ENCODE measurements around the gene CRHR2. TPM values are rescaled to one million over a fixed set of nuclear protein-coding genes. Genes with fewer than 3 reads are reported as not detected.

The CRHR2 gene
- total and polyA plus RNA-seq, 2 experiments from 2014 or later = 0.14 to 1.4 TPM

DNA sequence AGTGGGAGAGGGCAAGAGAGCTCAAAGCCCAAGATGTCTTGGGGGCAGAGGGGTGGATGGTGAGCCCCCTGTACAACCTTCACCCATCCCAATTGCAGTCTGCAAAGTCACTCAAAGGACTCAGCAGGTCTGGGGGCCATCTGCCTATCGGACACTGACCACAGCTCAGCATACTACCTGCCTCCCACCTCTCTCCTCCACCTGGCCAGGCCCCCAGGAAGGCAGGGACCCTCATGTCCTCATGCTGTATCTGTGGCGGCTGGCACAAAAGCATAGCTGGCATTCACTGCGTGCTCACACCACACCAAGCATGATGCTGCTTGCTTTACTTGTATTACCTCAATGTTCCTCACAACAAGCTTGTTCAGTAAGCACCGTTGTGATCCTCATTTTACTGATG is 16.2 kb upstream of the CRHR2 start:
- Histone ChIP-seq H3K27me3 (ENCODE audit: insufficient read depth) (no peaks in the 10 kb centered on the region), H3K79me2 (replicated peaks; ENCODE audit: insufficient read depth) (no peaks in the 10 kb centered on the region), H4K20me1 (replicated peaks; ENCODE audit: insufficient read depth) (no peaks in the 10 kb centered on the region), H3F3A (replicated peaks; ENCODE audit: low read depth) (no peaks in the 10 kb centered on the region), H3K27ac (ENCODE audit: low read depth) (no peak overlapping the region), H2AFZ (no peak overlapping the region), H3K9me2 (ENCODE audit: insufficient read depth) (no peaks in the 10 kb centered on the region), H3K4me1 (ENCODE audit: insufficient read depth) (peaks cover 15% of the 10 kb centered on the region), H3K36me3 (ENCODE audit: insufficient read depth) (no peaks in the 10 kb centered on the region), H3K4me2 (no peak overlapping the region), H3K4me3 (no peak overlapping the region)
- H3K4me1 Mint-ChIP-seq = peaks cover 38% of the 10 kb centered on the region
- no peaks in the 10 kb centered on the region for H3K9me3 Mint-ChIP-seq
- H3K36me3 Mint-ChIP-seq (ENCODE audit: low read depth) = no peaks in the 10 kb centered on the region; the same call in 2 of the 3 replicates
- no peak overlapping the region for H3K4me3 Mint-ChIP-seq
- H3K27me3 Mint-ChIP-seq (ENCODE audit: insufficient read depth, low read depth, poor library complexity) = peaks cover 15% of the 10 kb centered on the region
- DNase-seq (ENCODE audit: low spot score) (no peak), ATAC-seq (no peak)
- no peak for TF ChIP-seq CREB1 (CRISPR knock-in tag; IDR thresholded peaks at IDR 0.05; ENCODE audit: low read depth)
- no peak for TF ChIP-seq JUNB (IDR thresholded peaks at IDR 0.05; ENCODE audit: unreplicated experiment)
- TF ChIP-seq, protein P1, sequence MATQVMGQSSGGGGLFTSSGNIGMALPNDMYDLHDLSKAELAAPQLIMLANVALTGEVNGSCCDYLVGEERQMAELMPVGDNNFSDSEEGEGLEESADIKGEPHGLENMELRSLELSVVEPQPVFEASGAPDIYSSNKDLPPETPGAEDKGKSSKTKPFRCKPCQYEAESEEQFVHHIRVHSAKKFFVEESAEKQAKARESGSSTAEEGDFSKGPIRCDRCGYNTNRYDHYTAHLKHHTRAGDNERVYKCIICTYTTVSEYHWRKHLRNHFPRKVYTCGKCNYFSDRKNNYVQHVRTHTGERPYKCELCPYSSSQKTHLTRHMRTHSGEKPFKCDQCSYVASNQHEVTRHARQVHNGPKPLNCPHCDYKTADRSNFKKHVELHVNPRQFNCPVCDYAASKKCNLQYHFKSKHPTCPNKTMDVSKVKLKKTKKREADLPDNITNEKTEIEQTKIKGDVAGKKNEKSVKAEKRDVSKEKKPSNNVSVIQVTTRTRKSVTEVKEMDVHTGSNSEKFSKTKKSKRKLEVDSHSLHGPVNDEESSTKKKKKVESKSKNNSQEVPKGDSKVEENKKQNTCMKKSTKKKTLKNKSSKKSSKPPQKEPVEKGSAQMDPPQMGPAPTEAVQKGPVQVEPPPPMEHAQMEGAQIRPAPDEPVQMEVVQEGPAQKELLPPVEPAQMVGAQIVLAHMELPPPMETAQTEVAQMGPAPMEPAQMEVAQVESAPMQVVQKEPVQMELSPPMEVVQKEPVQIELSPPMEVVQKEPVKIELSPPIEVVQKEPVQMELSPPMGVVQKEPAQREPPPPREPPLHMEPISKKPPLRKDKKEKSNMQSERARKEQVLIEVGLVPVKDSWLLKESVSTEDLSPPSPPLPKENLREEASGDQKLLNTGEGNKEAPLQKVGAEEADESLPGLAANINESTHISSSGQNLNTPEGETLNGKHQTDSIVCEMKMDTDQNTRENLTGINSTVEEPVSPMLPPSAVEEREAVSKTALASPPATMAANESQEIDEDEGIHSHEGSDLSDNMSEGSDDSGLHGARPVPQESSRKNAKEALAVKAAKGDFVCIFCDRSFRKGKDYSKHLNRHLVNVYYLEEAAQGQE (IDR thresholded peaks at IDR 0.05; ENCODE audit: unreplicated experiment) = no peak
- TF ChIP-seq, protein P2, sequence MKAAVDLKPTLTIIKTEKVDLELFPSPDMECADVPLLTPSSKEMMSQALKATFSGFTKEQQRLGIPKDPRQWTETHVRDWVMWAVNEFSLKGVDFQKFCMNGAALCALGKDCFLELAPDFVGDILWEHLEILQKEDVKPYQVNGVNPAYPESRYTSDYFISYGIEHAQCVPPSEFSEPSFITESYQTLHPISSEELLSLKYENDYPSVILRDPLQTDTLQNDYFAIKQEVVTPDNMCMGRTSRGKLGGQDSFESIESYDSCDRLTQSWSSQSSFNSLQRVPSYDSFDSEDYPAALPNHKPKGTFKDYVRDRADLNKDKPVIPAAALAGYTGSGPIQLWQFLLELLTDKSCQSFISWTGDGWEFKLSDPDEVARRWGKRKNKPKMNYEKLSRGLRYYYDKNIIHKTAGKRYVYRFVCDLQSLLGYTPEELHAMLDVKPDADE (IDR thresholded peaks at IDR 0.05) = no peak
- no peak for TF ChIP-seq ZNF114 (CRISPR knock-in tag; IDR thresholded peaks at IDR 0.05)
- TF ChIP-seq NANOG (IDR thresholded peaks at IDR 0.05; ENCODE audit: borderline replicate concordance) = no peak
- TF ChIP-seq, protein P3, sequence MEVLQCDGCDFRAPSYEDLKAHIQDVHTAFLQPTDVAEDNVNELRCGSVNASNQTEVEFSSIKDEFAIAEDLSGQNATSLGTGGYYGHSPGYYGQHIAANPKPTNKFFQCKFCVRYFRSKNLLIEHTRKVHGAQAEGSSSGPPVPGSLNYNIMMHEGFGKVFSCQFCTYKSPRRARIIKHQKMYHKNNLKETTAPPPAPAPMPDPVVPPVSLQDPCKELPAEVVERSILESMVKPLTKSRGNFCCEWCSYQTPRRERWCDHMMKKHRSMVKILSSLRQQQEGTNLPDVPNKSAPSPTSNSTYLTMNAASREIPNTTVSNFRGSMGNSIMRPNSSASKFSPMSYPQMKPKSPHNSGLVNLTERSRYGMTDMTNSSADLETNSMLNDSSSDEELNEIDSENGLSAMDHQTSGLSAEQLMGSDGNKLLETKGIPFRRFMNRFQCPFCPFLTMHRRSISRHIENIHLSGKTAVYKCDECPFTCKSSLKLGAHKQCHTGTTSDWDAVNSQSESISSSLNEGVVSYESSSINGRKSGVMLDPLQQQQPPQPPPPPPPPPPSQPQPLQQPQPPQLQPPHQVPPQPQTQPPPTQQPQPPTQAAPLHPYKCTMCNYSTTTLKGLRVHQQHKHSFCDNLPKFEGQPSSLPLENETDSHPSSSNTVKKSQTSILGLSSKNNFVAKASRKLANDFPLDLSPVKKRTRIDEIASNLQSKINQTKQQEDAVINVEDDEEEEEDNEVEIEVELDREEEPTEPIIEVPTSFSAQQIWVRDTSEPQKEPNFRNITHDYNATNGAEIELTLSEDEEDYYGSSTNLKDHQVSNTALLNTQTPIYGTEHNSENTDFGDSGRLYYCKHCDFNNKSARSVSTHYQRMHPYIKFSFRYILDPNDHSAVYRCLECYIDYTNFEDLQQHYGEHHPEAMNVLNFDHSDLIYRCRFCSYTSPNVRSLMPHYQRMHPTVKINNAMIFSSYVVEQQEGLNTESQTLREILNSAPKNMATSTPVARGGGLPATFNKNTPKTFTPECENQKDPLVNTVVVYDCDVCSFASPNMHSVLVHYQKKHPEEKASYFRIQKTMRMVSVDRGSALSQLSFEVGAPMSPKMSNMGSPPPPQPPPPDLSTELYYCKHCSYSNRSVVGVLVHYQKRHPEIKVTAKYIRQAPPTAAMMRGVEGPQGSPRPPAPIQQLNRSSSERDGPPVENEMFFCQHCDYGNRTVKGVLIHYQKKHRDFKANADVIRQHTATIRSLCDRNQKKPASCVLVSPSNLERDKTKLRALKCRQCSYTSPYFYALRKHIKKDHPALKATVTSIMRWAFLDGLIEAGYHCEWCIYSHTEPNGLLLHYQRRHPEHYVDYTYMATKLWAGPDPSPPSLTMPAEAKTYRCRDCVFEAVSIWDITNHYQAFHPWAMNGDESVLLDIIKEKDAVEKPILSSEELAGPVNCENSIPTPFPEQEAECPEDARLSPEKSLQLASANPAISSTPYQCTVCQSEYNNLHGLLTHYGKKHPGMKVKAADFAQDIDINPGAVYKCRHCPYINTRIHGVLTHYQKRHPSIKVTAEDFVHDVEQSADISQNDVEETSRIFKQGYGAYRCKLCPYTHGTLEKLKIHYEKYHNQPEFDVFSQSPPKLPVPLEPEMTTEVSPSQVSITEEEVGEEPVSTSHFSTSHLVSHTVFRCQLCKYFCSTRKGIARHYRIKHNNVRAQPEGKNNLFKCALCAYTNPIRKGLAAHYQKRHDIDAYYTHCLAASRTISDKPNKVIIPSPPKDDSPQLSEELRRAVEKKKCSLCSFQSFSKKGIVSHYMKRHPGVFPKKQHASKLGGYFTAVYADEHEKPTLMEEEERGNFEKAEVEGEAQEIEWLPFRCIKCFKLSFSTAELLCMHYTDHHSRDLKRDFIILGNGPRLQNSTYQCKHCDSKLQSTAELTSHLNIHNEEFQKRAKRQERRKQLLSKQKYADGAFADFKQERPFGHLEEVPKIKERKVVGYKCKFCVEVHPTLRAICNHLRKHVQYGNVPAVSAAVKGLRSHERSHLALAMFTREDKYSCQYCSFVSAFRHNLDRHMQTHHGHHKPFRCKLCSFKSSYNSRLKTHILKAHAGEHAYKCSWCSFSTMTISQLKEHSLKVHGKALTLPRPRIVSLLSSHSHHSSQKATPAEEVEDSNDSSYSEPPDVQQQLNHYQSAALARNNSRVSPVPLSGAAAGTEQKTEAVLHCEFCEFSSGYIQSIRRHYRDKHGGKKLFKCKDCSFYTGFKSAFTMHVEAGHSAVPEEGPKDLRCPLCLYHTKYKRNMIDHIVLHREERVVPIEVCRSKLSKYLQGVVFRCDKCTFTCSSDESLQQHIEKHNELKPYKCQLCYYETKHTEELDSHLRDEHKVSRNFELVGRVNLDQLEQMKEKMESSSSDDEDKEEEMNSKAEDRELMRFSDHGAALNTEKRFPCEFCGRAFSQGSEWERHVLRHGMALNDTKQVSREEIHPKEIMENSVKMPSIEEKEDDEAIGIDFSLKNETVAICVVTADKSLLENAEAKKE (CRISPR knock-in tag; IDR thresholded peaks at IDR 0.05) = no peak
- TF ChIP-seq POLR2AphosphoS5 (IDR thresholded peaks at IDR 0.05; ENCODE audit: low read depth) = no peak
- TF ChIP-seq EZH2phosphoT487 (IDR thresholded peaks at IDR 0.05; ENCODE audit: unreplicated experiment) = no peak
- no peak for TF ChIP-seq STAT1 (IDR thresholded peaks at IDR 0.05; ENCODE audit: unreplicated experiment)
- TF ChIP-seq EZH2 (IDR thresholded peaks at IDR 0.05; ENCODE audit: low read depth, unreplicated experiment) = no peak
- no peak for TF ChIP-seq ZNF331 (CRISPR knock-in tag; IDR thresholded peaks at IDR 0.05; ENCODE audit: low read depth)
- TF ChIP-seq, protein P4, sequence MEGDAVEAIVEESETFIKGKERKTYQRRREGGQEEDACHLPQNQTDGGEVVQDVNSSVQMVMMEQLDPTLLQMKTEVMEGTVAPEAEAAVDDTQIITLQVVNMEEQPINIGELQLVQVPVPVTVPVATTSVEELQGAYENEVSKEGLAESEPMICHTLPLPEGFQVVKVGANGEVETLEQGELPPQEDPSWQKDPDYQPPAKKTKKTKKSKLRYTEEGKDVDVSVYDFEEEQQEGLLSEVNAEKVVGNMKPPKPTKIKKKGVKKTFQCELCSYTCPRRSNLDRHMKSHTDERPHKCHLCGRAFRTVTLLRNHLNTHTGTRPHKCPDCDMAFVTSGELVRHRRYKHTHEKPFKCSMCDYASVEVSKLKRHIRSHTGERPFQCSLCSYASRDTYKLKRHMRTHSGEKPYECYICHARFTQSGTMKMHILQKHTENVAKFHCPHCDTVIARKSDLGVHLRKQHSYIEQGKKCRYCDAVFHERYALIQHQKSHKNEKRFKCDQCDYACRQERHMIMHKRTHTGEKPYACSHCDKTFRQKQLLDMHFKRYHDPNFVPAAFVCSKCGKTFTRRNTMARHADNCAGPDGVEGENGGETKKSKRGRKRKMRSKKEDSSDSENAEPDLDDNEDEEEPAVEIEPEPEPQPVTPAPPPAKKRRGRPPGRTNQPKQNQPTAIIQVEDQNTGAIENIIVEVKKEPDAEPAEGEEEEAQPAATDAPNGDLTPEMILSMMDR (conservative IDR thresholded peaks at IDR 0.05; ENCODE audit: low read depth in 2 of 2) = no peak
- H3K27ac Mint-ChIP-seq = no peak overlapping the region

Measured in GM23338 (cell line).